Esophagus squamous epithelium (tissue), 5 donors: ENCODE results near the gene CD164. TPM values are rescaled to one million over a fixed set of nuclear protein-coding genes. Genes with fewer than 3 reads are reported as not detected.

ENCODE experiments used
- DNase-seq: peaks from one replicate; lab custom pipeline; 2025; lab: John Stamatoyannopoulos, UW
- H3K27ac ChIP-seq, 4 donors: fragments of 200-600 bp; sonication (generic); one replicate each; pipeline ENCODE4 v1.5.1; 2016 to 2019; ENCODE audit warnings: mild to moderate bottlenecking in 1 of 4
- H3K27me3 ChIP-seq, 4 donors: fragments of 200-600 bp; sonication (generic); 1 replicate in 3 of 4; 2 replicates in 1 of 4; pipeline versions ENCODE4 v1.5.1 to v1.6.0; 2017 to 2021; ENCODE audit warnings: antibody characterized with exemption in 1 of 4
- H3K36me3 ChIP-seq, 3 donors: fragments of 200-600 bp; sonication (generic); one replicate each; pipeline ENCODE4 v1.5.1; 2016 to 2019
- H3K4me1 ChIP-seq, 3 donors: fragments of 200-600 bp; sonication (generic); one replicate each; pipeline ENCODE4 v1.5.1; 2017 to 2019
- H3K4me3 ChIP-seq, 4 donors: fragments of 200-600 bp; sonication (generic); 1 replicate in 3 of 4; 2 replicates in 1 of 4; pipeline ENCODE4 v1.5.1; 2016 to 2019; ENCODE audit warnings: mild to moderate bottlenecking in 2 of 4, moderate library complexity in 1 of 4
- H3K9me3 ChIP-seq, 3 donors: fragments of 200-600 bp; sonication (generic); one replicate each; pipeline ENCODE4 v1.5.1; 2016 to 2019
- CTCF ChIP-seq, 6 experiments: fragments of 450-650 bp in 4 of 6; fragments of 200-600 bp in 2 of 6; sonication (generic) in 2 of 6; IDR thresholded peaks; one replicate each; pipeline ENCODE4 v1.5.1; 2016 to 2019; ENCODE audit warnings: antibody characterized with exemption in 6 of 6, mild to moderate bottlenecking in 4 of 6, moderate library complexity in 4 of 6
- POLR2A ChIP-seq, 4 donors: fragments of 450-650 bp; IDR thresholded peaks; one replicate each; pipeline ENCODE4 v1.6.1; 2017; ENCODE audit warnings: antibody characterized with exemption in 4 of 4, mild to moderate bottlenecking in 4 of 4, moderate library complexity in 3 of 4
- WGBS, 2 donors: methylation state at CpG; one replicate each; pipeline ENCODE4 v1.1.5; 2018; 5-methylcytosine and 5-hydroxymethylcytosine counted together
- intact Hi-C: fragments of 100-400 bp; cut with DNase I; formaldehyde crosslinking; loops from one replicate; pipeline ENCODE4 v1.15.0; 2022
- total RNA-seq, 4 donors: library from RNA; depleted of rRNA; stranded (reverse); fragments of >200 nt; gene quantifications; one replicate each; pipeline ENCODE4 v1.1.0, GENCODE V29; 2016
- donor health status: DM: yes; HTN: yes; CAD: no.

The CD164 gene
- total RNA-seq, 4 donors from 2014 or later, result 60.8 to 129 (median 97.1) TPM

GRCh38 chr6:109347779-109348178 lies 34.5 kb downstream of the CD164 start:
- intact Hi-C loops, result no loop called here
- no peaks in the 10 kb centered on the region for H3K36me3 ChIP-seq
- DNase-seq, result no peak
- H3K4me1 ChIP-seq, result peaks cover 7 to 43% (median 13%) of the 10 kb centered on the region in 3 donors
- no peak for TF ChIP-seq CTCF (IDR thresholded peaks at IDR 0.05)
- TF ChIP-seq POLR2A (IDR thresholded peaks at IDR 0.05), result no peak
- no peaks in the 10 kb centered on the region for H3K27me3 ChIP-seq
- WGBS, 2 donors, result 47 to 55% methylated on average over 3 of the region's 3 CpGs
- no peak overlapping the region for H3K27ac ChIP-seq
- no peak overlapping the region for H3K4me3 ChIP-seq
- H3K9me3 ChIP-seq, result no peaks in the 10 kb centered on the region

GRCh38 chr6:109345986-109346385 lies 36.3 kb downstream of the CD164 start:
- no peaks in the 10 kb centered on the region for H3K27me3 ChIP-seq
- no peak overlapping the region for H3K27ac ChIP-seq
- TF ChIP-seq POLR2A (IDR thresholded peaks at IDR 0.05), result no peak
- TF ChIP-seq CTCF (IDR thresholded peaks at IDR 0.05), result no peak
- no peaks in the 10 kb centered on the region for H3K9me3 ChIP-seq
- H3K4me3 ChIP-seq, result no peak overlapping the region
- peaks cover 7 to 29% (median 7%) of the 10 kb centered on the region in 3 donors for H3K4me1 ChIP-seq
- no peaks in the 10 kb centered on the region for H3K36me3 ChIP-seq
- no peak for DNase-seq
- intact Hi-C loops, result no loop called here
- 86 to 87% methylated on average over 4 of the region's 4 CpGs for WGBS, 2 donors

- Histone ChIP-seq H3K4me3 (no peak overlapping the region), H3K4me1 (peaks cover 0 to 13% (median 0%) of the 10 kb centered on the region in 3 donors), H3K27ac (no peak overlapping the region), H3K9me3 (no peaks in the 10 kb centered on the region), H3K27me3 (no peaks in the 10 kb centered on the region), H3K36me3 (no peaks in the 10 kb centered on the region)
- intact Hi-C loops, result no loop called here
- no peak for TF ChIP-seq POLR2A (IDR thresholded peaks at IDR 0.05)
- TF ChIP-seq CTCF (IDR thresholded peaks at IDR 0.05), result no peak
- 68% methylated on average over 2 of the region's 2 CpGs; no CpG with 5 or more reads in 1 of the 2 donors for WGBS, 2 donors
- DNase-seq, result no peak
These were observed 38.0 kb downstream of the CD164 start for GRCh38 chr6:109344226-109344625.

GRCh38 chr6:109343518-109343917 lies 38.7 kb downstream of the CD164 start:
- TF ChIP-seq CTCF (IDR thresholded peaks at IDR 0.05) (no peak), POLR2A (IDR thresholded peaks at IDR 0.05) (no peak)
- no peak for DNase-seq
- peaks cover 0 to 10% (median 0%) of the 10 kb centered on the region in 3 donors for H3K4me1 ChIP-seq
- no peaks in the 10 kb centered on the region for H3K9me3 ChIP-seq
- H3K27me3 ChIP-seq, result no peaks in the 10 kb centered on the region
- intact Hi-C loops, result no loop called here
- no peaks in the 10 kb centered on the region for H3K36me3 ChIP-seq
- no peak overlapping the region for H3K4me3 ChIP-seq
- WGBS, 2 donors, result 87 to 91% methylated on average over 6 to 7 of the region's 7 CpGs
- H3K27ac ChIP-seq, result no peak overlapping the region

- TF ChIP-seq POLR2A (IDR thresholded peaks at IDR 0.05) (no peak), CTCF (IDR thresholded peaks at IDR 0.05) (no peak)
- no peak overlapping the region for H3K27ac ChIP-seq
- intact Hi-C loops, result no loop called here
- 93 to 99% methylated on average over 6 of the region's 6 CpGs for WGBS, 2 donors
- peaks cover 0 to 10% (median 0%) of the 10 kb centered on the region in 3 donors for H3K4me1 ChIP-seq
- H3K9me3 ChIP-seq, result no peaks in the 10 kb centered on the region
- no peak for DNase-seq
- H3K27me3 ChIP-seq, result no peaks in the 10 kb centered on the region
- H3K4me3 ChIP-seq, result no peak overlapping the region
- no peaks in the 10 kb centered on the region for H3K36me3 ChIP-seq
These were observed 39.4 kb downstream of the CD164 start for GRCh38 chr6:109342911-109343310.
